GM19467 (cell line): Measurements from ENCODE around the gene KPNA5.
A peak's percentile ranks its signal among the peaks of the same experiment; 100 is the strongest.
"Not testable (repeated sequence)": the region's sequence is repeated elsewhere in the genome, so short reads cannot be mapped to it uniquely, and the experiment has no call there.

ENCODE experiments used
- ATAC-seq: cut with Tn5 transposase; IDR thresholded peaks from one replicate; pipeline ENCODE4 v1.9.1; 2021; ENCODE audit warnings: mild to moderate bottlenecking, moderate library complexity; ENCODE audit not compliant: unreplicated experiment

The KPNA5 gene

GRCh38 chr6:116680880-116681672, at the start of gene KPNA5:
KPNA5 (plus strand) TSS chr6:116681211; CDS start chr6:116681335, 124 bp downstream.
- ATAC-seq = peak; percentile 95

GRCh38 chr6:116631379-116631990, 49.5 kb upstream of the KPNA5 start:
- peak; percentile 70 for ATAC-seq

DNA sequence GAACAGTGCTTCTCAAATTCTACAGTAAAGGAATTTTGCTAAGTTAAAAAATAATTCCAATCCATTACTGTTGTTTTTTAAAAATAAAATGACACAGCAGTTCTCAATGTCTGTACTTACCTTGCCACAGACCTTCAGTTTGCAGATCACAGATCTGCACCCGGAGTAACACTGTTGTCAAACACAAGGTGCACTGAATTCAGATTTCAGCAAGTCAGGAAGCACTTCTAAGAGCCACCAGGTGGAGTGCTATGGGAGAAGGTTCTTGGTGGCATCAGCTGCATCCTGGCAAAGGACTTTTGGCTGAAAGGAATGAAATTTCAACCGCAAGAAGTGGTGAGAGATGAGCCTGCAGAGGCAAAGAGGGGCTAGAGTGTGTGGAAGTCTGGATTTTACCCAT, 47.3 kb upstream of the KPNA5 start:
- ATAC-seq = no peak

DNA sequence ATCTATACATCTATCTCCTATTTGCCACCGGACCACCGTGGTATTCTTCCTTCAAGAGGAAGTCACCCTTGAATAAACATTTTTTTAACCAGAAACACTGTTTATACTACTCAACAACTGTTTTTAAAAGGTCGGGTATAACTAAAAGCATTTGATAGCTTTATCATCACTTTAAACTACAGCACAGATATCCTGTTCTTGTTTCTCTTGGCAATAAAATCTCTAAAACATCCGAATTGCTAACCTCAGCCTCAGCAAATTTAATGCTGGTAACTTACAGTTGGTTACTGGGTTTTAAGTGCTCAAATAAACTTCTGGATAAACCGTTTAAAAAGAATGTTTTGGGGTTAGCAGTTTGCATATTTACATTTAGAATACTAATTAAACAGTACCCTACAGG, 32.9 kb upstream of the KPNA5 start:
- ATAC-seq = no peak

DNA sequence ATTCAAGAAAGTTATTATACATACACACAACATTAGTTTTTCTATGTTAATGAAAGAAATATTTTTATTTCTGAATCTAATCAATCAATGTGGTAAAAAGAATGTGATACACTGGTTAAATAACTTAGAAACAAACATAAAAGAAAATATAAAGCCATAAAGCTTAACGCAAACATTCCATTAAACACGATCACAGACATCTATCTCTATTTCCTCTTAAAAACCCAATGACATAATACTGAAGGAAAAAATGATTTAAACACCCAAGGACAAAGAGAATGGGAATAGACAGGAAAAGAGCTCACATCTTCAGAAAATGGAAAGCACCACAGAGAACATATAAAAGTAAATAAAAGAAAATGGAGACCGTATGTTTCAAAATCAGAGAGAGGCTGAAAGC, 31.9 kb upstream of the KPNA5 start:
- ATAC-seq = no peak

DNA sequence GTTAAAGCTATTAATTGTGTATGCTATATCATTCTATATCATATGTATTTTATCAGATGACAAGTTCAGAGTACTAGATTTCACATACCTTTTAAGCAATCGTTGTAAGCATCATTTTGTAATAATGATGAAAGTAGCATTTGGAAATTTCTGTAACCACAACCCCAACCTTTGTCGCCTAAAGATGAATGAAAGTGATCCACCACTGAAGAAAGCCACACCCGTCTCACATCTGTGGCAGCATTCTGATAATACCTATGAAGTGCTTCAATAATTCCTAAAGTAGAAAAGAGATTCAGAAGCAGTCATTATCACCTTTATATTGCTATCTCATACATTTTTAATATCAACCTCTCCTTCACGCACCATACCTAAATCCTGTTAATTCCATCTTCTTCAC, 29.1 kb upstream of the KPNA5 start:
- ATAC-seq = no peak

- no peak for ATAC-seq
Measured at GRCh38 chr6:116661594-116661993, 19.4 kb upstream of the KPNA5 start.

DNA sequence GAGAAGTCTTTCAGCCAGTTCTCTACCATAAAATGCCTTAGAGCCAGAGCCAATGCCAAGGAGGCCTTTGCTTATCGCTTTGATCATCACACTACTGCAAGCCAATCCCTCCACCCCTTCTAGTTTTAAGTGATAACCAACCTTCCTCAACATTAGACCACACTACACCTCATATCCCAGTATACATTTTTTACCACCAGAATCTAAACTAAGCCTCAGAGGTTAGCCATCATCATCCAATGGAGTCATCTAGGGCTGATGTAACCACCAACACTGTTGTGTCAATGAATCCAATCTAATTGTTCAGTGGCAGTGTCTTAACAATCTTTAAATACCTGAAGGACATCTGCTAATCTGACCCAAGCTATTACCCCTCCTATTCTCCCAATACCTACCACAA, 18.8 kb upstream of the KPNA5 start:
- ATAC-seq = no peak

GRCh38 chr6:116663308-116663707, 17.7 kb upstream of the KPNA5 start:
- ATAC-seq = no peak

GRCh38 chr6:116664169-116664568, 16.8 kb upstream of the KPNA5 start:
- not testable (repeated sequence) for ATAC-seq

- ATAC-seq = no peak
Measured at GRCh38 chr6:116665464-116665863, 15.5 kb upstream of the KPNA5 start.

DNA sequence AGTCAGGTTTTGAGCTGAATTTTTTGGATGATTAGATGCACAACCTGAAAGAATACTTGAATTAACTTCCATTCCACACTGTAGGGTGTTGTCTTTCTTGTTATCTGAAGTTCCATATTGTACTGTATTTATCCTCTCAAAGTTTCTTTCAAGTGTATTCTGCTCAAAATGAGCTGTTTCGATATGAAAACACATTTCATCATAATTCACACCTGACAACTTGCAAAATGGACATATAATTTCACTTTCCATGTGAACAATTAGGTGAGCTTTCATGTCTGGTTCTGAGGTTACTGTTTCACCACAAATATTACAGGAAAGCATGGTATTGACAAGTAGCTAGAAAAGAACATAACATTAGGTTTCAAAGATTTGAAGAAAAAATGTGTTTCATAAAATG, 14.1 kb upstream of the KPNA5 start:
- peak; percentile 39 for ATAC-seq

- ATAC-seq = no peak
Measured at GRCh38 chr6:116667623-116668022, 13.4 kb upstream of the KPNA5 start.

DNA sequence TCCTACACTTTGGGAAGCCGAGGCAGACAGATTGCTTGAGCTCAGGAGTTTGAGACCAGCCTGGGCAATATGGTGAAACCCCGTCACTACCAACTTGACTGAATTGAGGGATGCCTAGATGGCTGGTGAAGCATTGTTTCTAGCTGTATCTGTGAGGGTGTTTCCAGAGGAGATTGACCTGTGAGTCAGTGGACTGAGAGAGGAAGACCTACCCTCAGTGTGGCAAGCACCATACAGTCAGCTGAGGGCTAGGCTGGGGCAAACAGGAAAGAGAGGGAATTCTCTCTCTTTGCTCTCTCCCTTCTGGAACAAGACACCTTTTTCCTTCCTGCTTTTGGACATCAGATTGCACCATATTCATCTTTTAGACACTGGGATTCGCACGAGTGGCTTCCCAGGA, 8.7 kb upstream of the KPNA5 start:
- ATAC-seq = no peak

GRCh38 chr6:116676021-116676420, 5.0 kb upstream of the KPNA5 start:
- ATAC-seq = no peak

DNA sequence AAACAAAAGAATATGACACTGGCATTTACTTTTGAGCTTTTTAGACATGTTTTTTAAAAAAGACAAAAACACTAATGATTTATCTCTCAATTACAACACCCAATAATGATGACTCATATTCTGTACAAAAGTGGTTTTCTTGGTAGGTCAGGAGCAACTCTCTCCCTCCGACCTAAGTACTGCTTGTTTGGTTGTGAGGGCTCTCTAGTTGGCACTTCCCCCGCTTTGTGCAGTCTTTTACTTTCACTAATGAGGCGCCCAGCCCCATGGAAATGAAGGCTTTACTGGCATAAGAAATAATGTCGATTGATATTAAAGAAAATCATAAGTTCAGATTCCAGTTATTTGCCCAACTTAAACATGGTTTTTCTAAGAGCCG, 1.3 kb downstream of the KPNA5 start:
- ATAC-seq = peak; percentile 23

DNA sequence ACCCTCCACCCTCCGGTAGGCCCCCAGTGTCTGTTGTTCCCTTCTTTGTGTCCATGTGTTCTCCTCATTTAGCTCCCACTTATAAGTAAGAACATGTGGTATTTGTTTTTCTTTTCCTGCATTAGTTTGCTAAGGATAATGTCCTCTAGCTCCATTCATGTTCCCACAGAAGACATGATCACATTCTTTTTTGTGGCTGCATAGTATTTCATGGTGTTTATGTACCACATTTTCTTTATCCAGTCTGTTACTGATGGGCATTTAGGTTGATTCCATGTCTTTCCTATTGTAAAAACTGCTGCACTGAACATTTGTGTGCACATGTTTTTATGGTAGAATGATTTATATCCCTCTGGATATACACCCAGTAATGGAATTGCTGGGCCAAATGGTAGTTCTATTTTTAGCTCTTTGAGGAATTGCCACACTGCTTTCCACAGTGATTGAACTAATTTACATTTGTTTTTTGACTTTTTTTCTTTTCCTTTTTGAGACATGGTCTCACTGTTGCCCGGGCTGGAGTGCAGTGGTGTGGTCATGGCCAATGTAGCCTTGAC, 4.5 kb downstream of the KPNA5 start:
- no peak for ATAC-seq

- not testable (repeated sequence) for ATAC-seq
Measured at GRCh38 chr6:116686475-116687101, 5.6 kb downstream of the KPNA5 start.

DNA sequence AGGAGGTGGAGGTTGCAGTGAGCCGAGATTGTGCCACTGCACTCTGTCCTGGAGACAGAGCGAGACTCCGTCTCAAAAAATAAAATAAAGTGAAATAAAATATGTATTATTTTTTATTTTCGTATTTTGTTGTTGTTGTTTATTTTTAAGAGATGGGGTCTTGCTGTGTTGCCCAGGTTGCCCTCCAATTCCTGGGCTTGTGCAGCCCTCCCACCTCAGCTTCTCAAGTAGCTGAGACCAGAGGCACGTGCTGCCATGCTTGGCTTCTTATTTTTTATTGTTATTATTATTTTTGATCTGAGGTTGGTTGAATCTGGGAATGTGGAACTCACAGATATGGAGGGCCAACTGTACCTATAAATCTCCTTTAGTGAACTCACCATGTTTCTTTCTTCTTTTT, 10.1 kb downstream of the KPNA5 start:
- no peak for ATAC-seq

DNA sequence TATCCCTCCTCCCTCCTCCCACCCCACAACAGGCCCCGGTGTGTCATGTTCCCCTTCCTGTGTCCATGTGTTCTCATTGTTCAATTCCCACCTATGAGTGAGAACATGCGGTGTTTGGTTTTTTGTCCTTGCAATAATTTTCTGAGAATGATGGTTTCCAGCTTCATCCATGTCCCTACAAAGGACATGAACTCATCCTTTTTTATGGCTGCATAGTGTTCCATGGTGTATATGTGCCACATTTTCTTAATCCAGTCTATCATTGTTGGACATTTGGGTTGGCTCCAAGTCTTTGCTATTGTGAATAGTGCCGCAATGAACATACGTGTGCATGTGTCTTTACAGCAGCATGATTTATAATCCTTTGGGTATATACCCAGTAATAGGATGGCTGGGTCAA, 11.9 kb downstream of the KPNA5 start:
- ATAC-seq = not testable (repeated sequence)

- not testable (repeated sequence) for ATAC-seq
Measured at GRCh38 chr6:116693275-116693674, 12.3 kb downstream of the KPNA5 start.

DNA sequence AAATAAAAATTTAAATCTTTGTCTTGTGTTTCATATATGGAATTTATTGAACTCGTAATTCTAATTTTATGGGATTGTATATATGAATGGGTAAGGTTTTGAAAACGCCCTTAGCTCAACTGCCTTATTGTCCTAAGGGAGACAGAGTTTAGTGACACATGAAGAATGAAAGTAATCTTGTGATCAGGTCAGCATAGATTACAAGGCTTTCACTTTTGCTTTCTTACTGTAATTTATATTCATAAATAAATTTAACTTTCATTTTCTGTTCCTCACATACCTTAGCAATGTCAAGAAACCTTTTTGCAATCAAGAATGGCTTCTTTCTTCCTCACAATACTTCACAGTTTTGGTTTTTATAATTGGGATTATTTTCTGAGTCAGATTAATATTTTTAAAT, 14.4 kb downstream of the KPNA5 start:
- ATAC-seq = peak; percentile 96
